HL-60/S4 (cell line): ENCODE measurements around the gene KRTCAP3.
"Not testable (repeated sequence)": the region's sequence is repeated elsewhere in the genome, so short reads cannot be mapped to it uniquely, and the experiment has no call there.

Experiments
- in situ Hi-C: fragments of 300-500 bp; cut with MboI; formaldehyde crosslinking; loops from 2 replicates; pipeline ENCODE4 v1.14.3; 2022; ENCODE audit warnings: low sequenced_read_pairs

KRTCAP3 gene, protein sequence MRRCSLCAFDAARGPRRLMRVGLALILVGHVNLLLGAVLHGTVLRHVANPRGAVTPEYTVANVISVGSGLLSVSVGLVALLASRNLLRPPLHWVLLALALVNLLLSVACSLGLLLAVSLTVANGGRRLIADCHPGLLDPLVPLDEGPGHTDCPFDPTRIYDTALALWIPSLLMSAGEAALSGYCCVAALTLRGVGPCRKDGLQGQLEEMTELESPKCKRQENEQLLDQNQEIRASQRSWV

GRCh38 chr2:27441958-27442919, at the start of gene KRTCAP3:
Gene KRTCAP3 (plus strand): TSS chr2:27442381. CDS start chr2:27442413, 32 bp downstream.
- in situ Hi-C loops, result no loop called here

DNA sequence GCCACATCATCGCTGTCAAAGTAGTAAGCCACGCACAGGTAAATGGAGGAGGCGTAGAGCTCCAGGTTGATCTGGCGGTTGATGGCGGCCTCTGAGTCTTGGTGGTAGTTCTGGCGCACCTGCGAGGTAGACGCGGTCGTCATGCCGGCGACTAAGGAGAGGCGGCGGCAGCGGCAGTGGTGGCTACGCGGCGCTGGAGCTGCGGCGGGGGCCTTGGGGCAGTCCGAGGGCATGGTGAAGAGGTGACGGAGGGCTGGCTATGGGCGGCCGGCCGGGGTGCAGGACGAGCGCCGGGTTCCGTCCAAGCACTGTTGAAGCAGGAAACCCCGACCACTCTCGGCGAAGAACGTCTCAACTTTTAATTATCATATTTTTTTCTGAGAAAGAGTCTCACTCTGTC, 49.0 kb upstream of the KRTCAP3 start:
- in situ Hi-C loops, result no loop called here

DNA sequence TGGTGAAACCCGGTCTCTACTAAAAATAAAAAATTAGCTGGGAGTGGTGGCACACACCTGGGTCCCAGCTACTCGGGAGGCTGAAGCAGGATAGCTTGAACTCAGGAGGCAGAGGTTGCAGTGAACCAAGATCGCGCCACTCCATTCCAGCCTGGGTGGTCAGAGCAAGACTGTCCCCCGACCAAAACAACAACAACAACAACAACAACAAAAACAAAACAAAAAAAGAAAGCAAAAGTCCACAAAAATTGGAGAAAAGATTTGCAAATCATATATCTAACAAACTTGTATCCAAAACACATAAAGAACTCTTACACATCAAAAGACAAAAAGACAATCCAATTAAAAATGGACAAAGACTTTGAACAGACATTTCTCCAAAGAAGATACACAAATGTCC, 43.2 kb upstream of the KRTCAP3 start:
- in situ Hi-C loops, result no loop called here

DNA sequence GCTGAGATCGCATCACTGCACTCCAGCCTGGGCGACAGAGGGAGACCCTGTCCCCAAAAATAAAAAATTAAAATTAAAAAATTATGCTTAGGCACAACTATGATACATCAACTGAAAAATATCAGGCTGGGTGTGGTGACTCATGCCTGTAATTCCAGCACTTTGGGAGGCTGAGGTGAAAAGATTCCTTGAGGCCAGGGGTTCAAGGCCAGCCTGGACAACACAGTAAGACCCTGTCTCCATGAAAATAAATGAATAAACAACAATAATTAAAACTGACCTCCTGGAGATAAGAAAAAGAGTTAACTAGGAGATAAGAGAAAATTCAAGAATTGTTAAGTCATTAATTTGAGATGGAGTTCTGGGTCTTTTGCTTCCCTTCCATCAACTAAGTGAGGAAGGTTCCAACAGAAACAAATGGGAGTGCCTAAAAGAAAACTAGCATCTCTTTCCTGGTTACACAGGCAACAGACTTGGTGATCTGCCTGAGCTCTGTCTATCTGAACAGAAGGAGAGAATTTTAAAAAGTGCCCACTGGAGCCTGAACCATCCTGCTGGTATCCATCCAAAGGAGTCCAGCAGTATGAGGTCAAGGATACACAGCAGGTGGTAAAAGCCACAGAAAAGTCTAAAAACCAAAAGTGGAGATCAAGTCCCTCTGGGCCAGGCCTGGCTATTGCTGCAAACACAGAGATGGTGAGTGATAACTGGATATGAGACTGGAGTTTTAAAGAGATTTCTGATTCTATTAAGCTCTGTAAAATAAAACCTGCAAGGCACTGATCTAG, 41.6 kb upstream of the KRTCAP3 start:
- in situ Hi-C loops, result no loop called here

- in situ Hi-C loops, result no loop called here
Observed at GRCh38 chr2:27407798-27408491, 34.2 kb upstream of the KRTCAP3 start.

DNA sequence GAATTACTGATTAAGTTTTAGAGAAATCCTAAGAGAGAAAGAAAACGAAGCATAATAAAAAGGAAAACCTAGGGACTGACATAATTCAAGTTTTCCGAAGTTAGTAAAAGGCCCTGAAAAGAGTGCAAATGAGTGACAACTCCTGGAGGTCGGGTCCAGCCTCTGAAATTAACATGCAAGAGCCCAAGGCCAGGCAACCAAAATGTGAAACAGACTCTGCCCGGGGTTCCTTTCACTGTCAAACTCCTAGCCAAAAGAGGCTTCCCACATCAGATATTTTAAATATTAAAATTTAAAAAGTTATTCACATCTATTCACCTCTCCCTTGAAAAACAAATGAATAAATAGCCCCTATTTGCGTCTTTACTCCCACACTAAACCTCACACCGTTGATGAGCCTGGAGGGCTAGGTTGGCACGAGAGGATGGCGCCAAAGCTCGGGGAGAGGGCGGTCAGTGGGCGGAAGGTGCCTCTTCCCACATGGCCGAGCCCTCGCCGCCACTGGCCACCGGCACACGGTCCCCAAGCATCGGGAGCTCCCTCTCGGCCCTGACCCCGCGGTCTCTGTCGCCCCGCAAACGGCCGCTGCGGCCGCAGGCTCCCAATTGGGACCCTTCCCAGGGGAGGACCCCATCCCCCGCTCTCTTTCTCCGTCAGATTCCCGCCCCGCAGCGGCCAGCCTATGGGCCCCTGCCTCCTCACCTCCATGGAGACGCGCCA, 33.4 kb upstream of the KRTCAP3 start:
- in situ Hi-C loops, result no loop called here

- in situ Hi-C loops, result no loop called here
Observed at GRCh38 chr2:27409321-27410073, 32.7 kb upstream of the KRTCAP3 start, which contains the start of gene PPM1G. Gene PPM1G (minus strand): TSS chr2:27409591. CDS start chr2:27409422, 169 bp downstream.

DNA sequence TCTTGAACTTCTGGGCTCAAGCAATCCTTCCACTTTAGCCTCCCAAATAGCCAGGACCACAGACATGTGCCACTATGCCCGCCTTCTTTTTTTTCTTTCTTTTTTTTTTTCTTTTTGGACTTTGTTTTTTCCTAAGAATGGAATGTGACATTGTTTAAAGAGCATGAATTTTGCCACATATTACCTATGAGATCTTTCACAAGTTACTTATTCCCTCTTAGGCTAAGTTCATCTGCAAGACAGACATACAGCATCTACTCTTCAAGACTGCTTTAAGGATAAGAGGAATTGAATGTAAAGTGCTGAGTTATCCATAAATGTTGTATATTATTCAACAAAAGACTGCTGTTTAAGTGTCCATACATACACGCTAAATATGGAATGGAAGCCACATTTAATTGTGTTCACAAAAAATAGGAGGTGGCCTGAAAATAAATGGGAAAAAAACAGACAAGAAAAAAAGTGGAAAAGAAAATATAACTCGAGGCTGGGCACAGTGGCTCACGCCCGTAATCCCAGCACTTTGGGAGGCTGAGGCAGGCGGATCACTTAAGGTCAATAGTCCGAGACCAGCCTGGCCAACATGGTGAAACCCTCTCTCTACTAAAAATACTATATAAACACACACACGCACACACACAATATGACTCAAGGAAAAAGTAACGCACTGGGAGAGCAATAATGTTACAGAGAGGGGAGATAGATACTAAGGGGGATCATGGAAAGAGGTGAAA, 29.6 kb upstream of the KRTCAP3 start:
- in situ Hi-C loops, result no loop called here

DNA sequence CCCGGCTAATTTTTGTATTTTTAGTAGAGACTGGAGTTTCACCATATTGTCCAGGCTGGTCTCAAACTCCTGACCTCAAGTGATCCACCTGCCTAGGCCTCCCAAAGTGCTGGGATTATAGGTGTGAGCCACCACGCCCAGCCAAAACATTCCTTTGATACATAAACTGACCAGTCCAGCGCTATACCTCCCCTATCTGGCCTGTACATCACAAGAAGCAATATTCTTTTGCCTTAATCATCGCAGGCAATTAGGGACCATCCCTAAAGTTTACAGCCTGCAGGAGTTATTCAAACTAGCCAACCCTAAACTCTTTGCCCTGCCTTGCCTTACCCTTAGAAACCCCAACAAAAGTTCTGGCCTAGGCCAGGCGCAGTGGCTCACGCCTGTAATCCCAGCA, 26.0 kb upstream of the KRTCAP3 start:
- in situ Hi-C loops, result no loop called here

GRCh38 chr2:27420996-27421395, 21.2 kb upstream of the KRTCAP3 start:
- in situ Hi-C loops, result no loop called here

- in situ Hi-C loops, result no loop called here
Observed at GRCh38 chr2:27421660-27422250, 20.4 kb upstream of the KRTCAP3 start.

- in situ Hi-C loops, result no loop called here
Observed at GRCh38 chr2:27422958-27423357, 19.2 kb upstream of the KRTCAP3 start.

- in situ Hi-C loops, result not testable (repeated sequence)
Observed at GRCh38 chr2:27425039-27425438, 17.1 kb upstream of the KRTCAP3 start.

DNA sequence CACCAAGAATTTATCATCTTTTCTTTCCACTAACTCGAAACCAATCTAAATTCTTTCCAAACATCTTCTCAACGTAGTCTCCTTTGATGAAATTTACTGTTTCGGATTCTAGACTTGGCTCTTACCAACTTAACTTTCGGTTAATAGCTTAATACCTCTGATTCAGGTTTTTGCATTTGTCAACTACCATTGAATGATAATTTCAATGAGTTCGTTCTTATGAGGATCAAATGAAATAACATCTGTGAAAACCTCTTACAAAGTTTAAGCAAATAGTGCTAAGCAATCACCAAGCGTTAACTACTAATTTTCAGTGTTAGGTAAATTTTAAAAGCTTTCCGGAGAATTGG, 14.3 kb upstream of the KRTCAP3 start:
- in situ Hi-C loops, result no loop called here

DNA sequence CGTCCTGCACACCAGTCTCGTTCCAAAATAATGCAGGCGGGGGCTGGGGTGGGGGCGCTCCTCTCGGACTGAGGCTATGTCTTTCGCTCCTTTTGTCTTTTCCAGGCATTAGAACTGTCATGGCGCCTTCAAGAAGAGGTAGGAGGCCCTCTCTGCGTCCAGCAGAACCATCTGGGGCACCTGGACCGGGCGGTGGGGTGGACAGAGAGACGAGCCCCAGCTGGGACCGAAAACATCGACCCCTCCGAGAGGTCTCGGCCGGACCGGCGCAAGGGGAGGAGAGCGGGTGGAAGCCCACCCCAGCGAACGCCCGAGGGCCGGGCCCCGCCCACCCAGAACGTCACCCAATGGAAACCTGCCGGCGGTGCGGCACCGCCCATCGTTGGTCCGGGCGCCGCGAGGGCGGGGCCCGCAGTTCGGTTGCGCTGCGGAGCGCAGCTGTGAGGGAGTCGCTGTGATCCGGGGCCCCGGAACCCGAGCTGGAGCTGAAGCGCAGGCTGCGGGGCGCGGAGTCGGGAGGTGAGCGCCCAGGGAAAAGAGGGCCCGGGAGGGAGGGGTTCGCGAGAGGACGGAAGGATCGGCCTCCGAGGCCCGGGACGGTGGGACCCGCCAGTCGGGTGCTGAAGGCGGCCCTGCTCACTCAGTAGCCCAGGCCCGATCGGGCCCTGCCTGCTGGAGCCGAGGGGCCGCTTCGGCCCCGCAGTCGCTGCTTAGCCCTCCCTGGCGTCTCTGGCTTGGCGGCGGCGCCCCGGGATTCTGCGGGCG, 13.8 kb upstream of the KRTCAP3 start, which contains the start of gene NRBP1:
NRBP1 (plus strand) TSS at position 419 of the 765 bp plus-strand sequence. CDS start 4,643 bp downstream, outside the sequence.
- in situ Hi-C loops, result no loop called here

GRCh38 chr2:27428978-27429541, 13.1 kb upstream of the KRTCAP3 start:
- in situ Hi-C loops, result no loop called here

DNA sequence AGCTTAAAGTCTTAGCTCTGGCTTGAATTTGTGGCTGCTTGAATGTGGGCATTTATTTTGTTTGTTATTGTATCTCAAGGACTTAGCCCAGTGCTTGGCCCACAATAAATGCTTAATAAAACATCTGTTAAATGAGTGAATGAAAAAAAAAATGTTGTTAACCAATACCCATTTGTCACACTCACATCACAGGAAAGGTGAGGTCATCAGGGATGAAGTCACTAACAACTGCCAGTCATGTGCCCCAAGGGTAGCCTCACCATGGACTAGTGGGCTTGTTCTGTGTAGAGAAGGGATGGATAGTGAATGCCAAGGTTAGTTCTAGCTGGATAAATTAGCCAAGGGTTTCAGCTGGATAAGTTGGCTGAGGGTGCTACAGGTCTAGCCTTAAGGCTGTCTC, 10.8 kb upstream of the KRTCAP3 start:
- in situ Hi-C loops, result no loop called here
